ENCODE results near the gene GREM1.

DNA sequence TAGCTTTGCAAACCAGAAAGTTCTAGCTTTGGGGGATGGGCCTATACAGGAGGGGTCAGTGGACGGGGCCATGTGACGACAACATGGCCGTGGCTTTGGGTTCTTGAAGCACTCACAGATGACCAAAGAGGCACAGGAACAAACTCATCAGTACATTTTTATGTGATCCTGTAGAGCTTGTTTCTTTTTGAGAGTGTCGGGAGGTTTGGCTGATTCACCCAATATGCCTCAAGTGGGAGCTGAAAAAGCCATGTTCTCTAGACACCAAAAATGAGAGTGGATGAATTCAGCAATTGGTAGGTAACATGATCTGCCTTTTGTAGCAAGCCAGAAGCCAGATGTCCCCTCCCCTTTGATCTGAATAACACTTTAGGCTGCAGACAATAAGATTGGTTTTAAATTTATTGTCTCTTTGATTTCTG, 30.1 kb downstream of the GREM1 start:
- TF ChIP-seq EZH2 (IDR thresholded peaks at IDR 0.05; ENCODE audit: borderline replicate concordance, low read length), result no peak
- TF ChIP-seq CTCF (IDR thresholded peaks at IDR 0.05; ENCODE audit: low read length), result no peak
